SH-SY5Y (cell line): ENCODE measurements around the gene CRYGS.

ENCODE experiments used
- GATA2 ChIP-seq: IDR thresholded peaks from 2 replicates; pipeline ENCODE4 v1.6.1; 2011; ENCODE audit warnings: mild to moderate bottlenecking, low read depth, low read length
- GATA3 ChIP-seq: IDR thresholded peaks from 2 replicates; pipeline ENCODE4 v1.6.1; 2011; ENCODE audit warnings: low read depth, mild to moderate bottlenecking, low read length, moderate library complexity

- TF ChIP-seq GATA2 (no peak), GATA3 (no peak)
Measured at GRCh38 chr3:186588632-186589031, 44.5 kb upstream of the CRYGS start.
